ENCODE data around the gene SULT2B1. TPM values are rescaled to one million over a fixed set of nuclear protein-coding genes. Genes with fewer than 3 reads are reported as not detected.

The SULT2B1 gene
- total RNA-seq, 2 donors from 2014 or later: 14.6 to 43.0 TPM

- no peak for DNase-seq (ENCODE audit: low spot score)
- no peak for TF ChIP-seq POLR2A (IDR thresholded peaks at IDR 0.05)
- TF ChIP-seq POLR2AphosphoS5 (IDR thresholded peaks at IDR 0.05): no peak
- no peak for TF ChIP-seq CTCF (IDR thresholded peaks at IDR 0.05)
- whole genome bisulfite sequencing: 96% methylated on average over 9 of the region's 9 CpGs
- H3K4me3 ChIP-seq: no peak overlapping the region
- H3K9me3 ChIP-seq: no peaks in the 10 kb centered on the region
- intact Hi-C loops (cut with DNase I): no loop called here
- H3K4me1 ChIP-seq (replicated peaks): no peaks in the 10 kb centered on the region
- H3K27ac ChIP-seq: no peak overlapping the region
- no peaks in the 10 kb centered on the region for H3K36me3 ChIP-seq
- no peaks in the 10 kb centered on the region for H3K27me3 ChIP-seq (replicated peaks; ENCODE audit: insufficient read depth)
Measured at GRCh38 chr19:48595171-48595570, 43.2 kb downstream of the SULT2B1 start.

DNA sequence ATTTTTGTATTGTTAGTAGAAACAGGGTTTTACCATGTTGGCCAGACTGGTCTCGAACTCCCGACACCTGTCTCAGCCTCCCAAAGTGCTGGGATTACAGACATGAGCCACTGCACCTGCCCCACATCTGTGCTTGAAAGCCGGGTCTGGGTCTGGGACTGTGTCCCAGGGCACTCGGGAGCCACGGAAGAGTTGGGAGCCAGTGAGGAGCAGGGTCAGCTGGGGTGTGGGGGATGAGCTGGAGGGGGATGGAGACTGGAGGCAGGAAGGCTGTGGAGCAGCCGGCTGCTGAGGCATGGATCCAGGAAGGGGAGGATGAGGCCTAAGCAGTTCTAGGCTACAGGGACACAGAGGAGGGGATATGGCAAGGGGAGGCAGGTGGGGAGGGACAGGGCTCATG lies 43.9 kb downstream of the SULT2B1 start:
- H3K27ac ChIP-seq: no peak overlapping the region
- intact Hi-C loops (cut with DNase I): no loop called here
- no peak for DNase-seq (ENCODE audit: low spot score)
- no peak overlapping the region for H3K4me3 ChIP-seq
- H3K27me3 ChIP-seq (replicated peaks; ENCODE audit: insufficient read depth): no peaks in the 10 kb centered on the region
- H3K4me1 ChIP-seq (replicated peaks): no peaks in the 10 kb centered on the region
- TF ChIP-seq POLR2A (IDR thresholded peaks at IDR 0.05): no peak
- TF ChIP-seq CTCF (IDR thresholded peaks at IDR 0.05): no peak
- TF ChIP-seq POLR2AphosphoS5 (IDR thresholded peaks at IDR 0.05): no peak
- no peaks in the 10 kb centered on the region for H3K9me3 ChIP-seq
- no peaks in the 10 kb centered on the region for H3K36me3 ChIP-seq
- 73% methylated on average over 6 of the region's 6 CpGs for WGBS

DNA sequence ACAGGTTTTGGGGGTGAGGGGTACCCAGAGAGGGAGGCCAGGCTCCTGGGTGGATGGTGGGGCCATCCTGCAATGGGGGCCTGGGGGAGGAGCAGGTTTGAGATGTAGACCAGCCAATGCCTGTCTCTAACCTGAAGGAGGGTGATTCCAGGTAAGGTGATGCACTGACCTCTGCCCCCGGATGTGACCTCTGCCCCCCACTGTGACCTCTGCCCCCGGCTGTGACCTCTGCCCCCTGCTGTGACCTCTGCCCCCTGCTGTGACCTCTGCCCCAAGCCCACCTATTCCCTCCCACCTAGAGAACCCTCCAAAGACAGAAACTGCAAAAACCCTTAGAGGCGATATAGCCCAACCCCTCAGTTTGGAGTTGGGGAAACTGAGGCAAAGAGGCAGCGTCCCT lies 44.3 kb downstream of the SULT2B1 start:
- Histone ChIP-seq H3K27ac (no peak overlapping the region), H3K4me1 (replicated peaks) (no peaks in the 10 kb centered on the region), H3K4me3 (no peak overlapping the region), H3K36me3 (no peaks in the 10 kb centered on the region), H3K27me3 (replicated peaks; ENCODE audit: insufficient read depth) (no peaks in the 10 kb centered on the region), H3K9me3 (no peaks in the 10 kb centered on the region)
- TF ChIP-seq POLR2A (IDR thresholded peaks at IDR 0.05): no peak
- no peak for TF ChIP-seq CTCF (IDR thresholded peaks at IDR 0.05)
- no peak for TF ChIP-seq POLR2AphosphoS5 (IDR thresholded peaks at IDR 0.05)
- intact Hi-C loops (cut with DNase I): no loop called here
- 93% methylated on average over 4 of the region's 4 CpGs for WGBS
- DNase-seq (ENCODE audit: low spot score): no peak

DNA sequence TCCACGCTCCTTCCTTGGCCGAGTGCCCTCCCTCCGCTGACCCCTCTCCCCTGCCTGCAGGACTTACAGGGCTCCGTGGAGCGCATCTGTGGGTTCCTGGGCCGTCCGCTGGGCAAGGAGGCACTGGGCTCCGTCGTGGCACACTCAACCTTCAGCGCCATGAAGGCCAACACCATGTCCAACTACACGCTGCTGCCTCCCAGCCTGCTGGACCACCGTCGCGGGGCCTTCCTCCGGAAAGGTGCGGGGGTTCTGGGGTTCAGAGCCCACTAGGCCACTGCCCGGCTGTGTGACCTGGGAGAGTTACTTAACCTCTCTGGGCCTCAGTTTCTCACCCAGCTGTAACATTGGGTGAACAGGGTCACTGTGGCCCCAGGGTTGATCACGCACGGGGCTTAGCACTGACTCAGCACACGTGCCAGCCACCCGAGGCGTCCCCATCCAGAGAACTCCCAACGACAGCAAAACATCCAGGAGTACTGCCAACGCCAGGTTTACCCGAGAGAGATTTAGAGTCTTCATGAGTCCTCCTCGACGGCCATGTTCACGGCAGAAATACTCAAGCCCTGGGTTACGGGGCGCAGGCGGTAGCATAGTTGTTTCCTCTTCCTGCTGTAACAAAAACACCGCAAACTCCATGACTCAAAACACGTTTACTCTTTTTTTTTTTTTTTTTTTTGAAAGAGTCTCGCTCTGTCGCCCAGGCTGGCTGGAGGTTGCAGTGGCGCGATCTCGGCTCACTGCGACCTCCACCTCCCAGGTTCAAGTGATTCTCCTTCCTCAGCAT lies 44.9 kb downstream of the SULT2B1 start:
- TF ChIP-seq POLR2A (IDR thresholded peaks at IDR 0.05) (no peak), POLR2AphosphoS5 (IDR thresholded peaks at IDR 0.05) (no peak), CTCF (IDR thresholded peaks at IDR 0.05) (no peak)
- no peaks in the 10 kb centered on the region for H3K27me3 ChIP-seq (replicated peaks; ENCODE audit: insufficient read depth)
- H3K4me3 ChIP-seq: no peak overlapping the region
- H3K4me1 ChIP-seq (replicated peaks): no peaks in the 10 kb centered on the region
- no peak for DNase-seq (ENCODE audit: low spot score)
- no peaks in the 10 kb centered on the region for H3K9me3 ChIP-seq
- H3K27ac ChIP-seq: no peak overlapping the region
- no peaks in the 10 kb centered on the region for H3K36me3 ChIP-seq
- WGBS: 81% methylated on average over 39 of the region's 39 CpGs
- intact Hi-C loops (cut with DNase I): no loop called here

Measured in prostate gland (tissue), 2 donors.